Liver (tissue), 9 donors: ENCODE results near the gene TSGA10. TPM values are rescaled to one million over a fixed set of nuclear protein-coding genes. Genes with fewer than 3 reads are reported as not detected.

ENCODE experiments used
- DNase-seq: peaks from one replicate; pipeline ENCODE4 v3.0.0-alpha.2; 2017; ENCODE audit warnings: low spot score
- H3K27ac ChIP-seq, 2 donors: one replicate each; pipeline ENCODE4 v1.7.0; 2013; ENCODE audit warnings: inconsistent platforms in 2 of 2, low read length in 2 of 2, control low read depth in 1 of 2, low read depth in 1 of 2, mild to moderate bottlenecking in 1 of 2
- H3K27me3 ChIP-seq, 4 donors: one replicate each; pipeline versions ENCODE4 v1.6.1 to v1.7.0; 2013; ENCODE audit warnings: low read length in 3 of 4, inconsistent platforms in 1 of 4, mild to moderate bottlenecking in 1 of 4, moderate library complexity in 1 of 4; ENCODE audit not compliant: control insufficient read depth in 4 of 4, insufficient read depth in 4 of 4
- H3K36me3 ChIP-seq, 4 donors: one replicate each; pipeline versions ENCODE4 v1.6.1 to v1.7.0; 2013; ENCODE audit warnings: low read length in 3 of 4, mild to moderate bottlenecking in 3 of 4, low read depth in 1 of 4, moderate library complexity in 1 of 4; ENCODE audit not compliant: control insufficient read depth in 4 of 4, insufficient read depth in 3 of 4
- H3K4me1 ChIP-seq, 4 donors: one replicate each; pipeline versions ENCODE4 v1.6.1 to v1.7.0; 2013; ENCODE audit warnings: low read length in 3 of 4, mild to moderate bottlenecking in 3 of 4, moderate library complexity in 1 of 4; ENCODE audit not compliant: control insufficient read depth in 4 of 4, insufficient read depth in 4 of 4
- H3K4me3 ChIP-seq, 3 donors: one replicate each; pipeline versions ENCODE4 v1.6.1 to v1.7.0; 2013; ENCODE audit warnings: low read length in 3 of 3, control low read depth in 1 of 3, low read depth in 1 of 3, mild to moderate bottlenecking in 1 of 3
- H3K9ac ChIP-seq, 2 donors: one replicate each; pipeline ENCODE4 v1.7.0; 2013; ENCODE audit warnings: low read length in 2 of 2, mild to moderate bottlenecking in 2 of 2, moderate library complexity in 2 of 2, control low read depth in 1 of 2, low read depth in 1 of 2
- H3K9me3 ChIP-seq, 4 donors: one replicate each; pipeline versions ENCODE4 v1.6.1 to v1.7.0; 2013; ENCODE audit warnings: low read length in 3 of 4; ENCODE audit not compliant: control insufficient read depth in 4 of 4
- ATF3 ChIP-seq: IDR thresholded peaks from 2 replicates; pipeline ENCODE4 v1.6.1; 2016; ENCODE audit warnings: antibody characterized with exemption
- CTCF ChIP-seq: fragments of 150-350 bp; IDR thresholded peaks from 2 replicates; pipeline ENCODE4 v1.5.1; 2017; ENCODE audit warnings: improper control_type of control experiment, low read depth, low read length; ENCODE audit not compliant: missing input control
- EGR1 ChIP-seq, 2 donors: IDR thresholded peaks; 2 replicates each; pipeline ENCODE4 v1.6.1; 2016 to 2018; ENCODE audit warnings: antibody characterized with exemption in 2 of 2, low read depth in 2 of 2
- FOXA1 ChIP-seq: IDR thresholded peaks from 2 replicates; pipeline ENCODE4 v1.6.1; 2016; ENCODE audit warnings: antibody characterized with exemption
- FOXA2 ChIP-seq: IDR thresholded peaks from 2 replicates; pipeline ENCODE4 v1.6.1; 2016; ENCODE audit warnings: antibody characterized with exemption
- GABPA ChIP-seq, 2 donors: IDR thresholded peaks in 1 of 2; conservative IDR thresholded peaks in 1 of 2; 2 replicates each; pipeline ENCODE4 v1.6.1; 2016; ENCODE audit warnings: antibody characterized with exemption in 2 of 2, mild to moderate bottlenecking in 1 of 2, moderate library complexity in 1 of 2
- HNF4A ChIP-seq, 2 donors: conservative IDR thresholded peaks; 2 replicates each; pipeline ENCODE4 v1.6.1; 2016; ENCODE audit warnings: antibody characterized with exemption in 2 of 2, mild to moderate bottlenecking in 2 of 2
- HNF4G ChIP-seq: IDR thresholded peaks from 2 replicates; pipeline ENCODE4 v1.6.1; 2016; ENCODE audit warnings: antibody characterized with exemption
- JUND ChIP-seq, 2 donors: IDR thresholded peaks; 2 replicates each; pipeline ENCODE4 v1.6.1; 2016; ENCODE audit warnings: antibody characterized with exemption in 2 of 2
- MAX ChIP-seq: IDR thresholded peaks from 2 replicates; pipeline ENCODE4 v1.6.1; 2016; ENCODE audit warnings: antibody characterized with exemption
- NR2F2 ChIP-seq: IDR thresholded peaks from 2 replicates; pipeline ENCODE4 v1.6.1; 2016; ENCODE audit warnings: antibody characterized with exemption
- RAD21 ChIP-seq, 2 donors: IDR thresholded peaks; 2 replicates each; pipeline ENCODE4 v1.6.1; 2016; ENCODE audit warnings: antibody characterized with exemption in 2 of 2, mild to moderate bottlenecking in 2 of 2
- REST ChIP-seq: IDR thresholded peaks from 2 replicates; pipeline ENCODE4 v1.6.1; 2016; ENCODE audit warnings: antibody characterized with exemption, mild to moderate bottlenecking
- RXRA ChIP-seq, 2 donors: IDR thresholded peaks; 2 replicates each; pipeline ENCODE4 v1.6.1; 2017 to 2018; ENCODE audit warnings: antibody characterized with exemption in 2 of 2, mild to moderate bottlenecking in 1 of 2
- SP1 ChIP-seq: IDR thresholded peaks from 2 replicates; pipeline ENCODE4 v1.6.1; 2018; ENCODE audit warnings: antibody characterized with exemption, mild to moderate bottlenecking
- TAF1 ChIP-seq: conservative IDR thresholded peaks from 2 replicates; pipeline ENCODE4 v1.6.1; 2016; ENCODE audit warnings: antibody characterized with exemption, mild to moderate bottlenecking
- YY1 ChIP-seq: IDR thresholded peaks from 2 replicates; pipeline ENCODE4 v1.6.1; 2016; ENCODE audit warnings: antibody characterized with exemption, mild to moderate bottlenecking
- ZBTB33 ChIP-seq: IDR thresholded peaks from 2 replicates; pipeline ENCODE4 v1.6.1; 2016; ENCODE audit warnings: antibody characterized with exemption
- WGBS: extraction: QIAGEN DNeasy Blood & Tissue Kit; methylation state at CpG from one replicate; pipeline ENCODE4 v1.1.7; 2013; 5-methylcytosine and 5-hydroxymethylcytosine counted together
- polyA plus RNA-seq, 2 donors: library from polyadenylated mRNA; stranded (reverse) in 1 of 2; unstranded in 1 of 2; fragments of 200-250 nt in 1 of 2; fragments of >200 nt in 1 of 2; fragmentation: Nextera tagmentation in 1 of 2; extraction: Ambion mirVana in 1 of 2; gene quantifications; one replicate each; pipeline versions ENCODE4 v1.2.1 to v1.2.3, GENCODE V29; 2013 to 2015
- total RNA-seq, 2 donors: library from RNA; depleted of rRNA; stranded (reverse); fragments of >200 nt; gene quantifications; one replicate each; pipeline ENCODE4 v1.2.3, GENCODE V29; 2014
- donor health status: healthy.
- donor health status: healthy.
- donor health status: healthy.
- donor health status: healthy.
- donor health status: healthy.

The TSGA10 gene
- total and polyA plus RNA-seq, 4 donors = 0.93 to 4.4 (median 3.8) TPM

GRCh38 chr2:98948956-98949739, 205.6 kb downstream of the TSGA10 start:
- Histone ChIP-seq H3K9ac (no peak overlapping the region), H3K36me3 (no peaks in the 10 kb centered on the region), H3K4me1 (peaks cover 0 to 1% (median 0%) of the 10 kb centered on the region in 4 donors), H3K27me3 (no peaks in the 10 kb centered on the region), H3K4me3 (no peak overlapping the region), H3K9me3 (no peaks in the 10 kb centered on the region), H3K27ac (no peak overlapping the region)
- TF ChIP-seq NR2F2 (no peak), CTCF (no peak), RAD21 (IDR thresholded peaks at IDR 0.05) (no peak), YY1 (no peak), REST (no peak), ATF3 (no peak), JUND (IDR thresholded peaks at IDR 0.05) (no peak), EGR1 (IDR thresholded peaks at IDR 0.05; ENCODE audit: low read depth in 2 of 2) (no peak), FOXA2 (no peak), HNF4A (conservative IDR thresholded peaks at IDR 0.05) (no peak), HNF4G (no peak), TAF1 (no peak), FOXA1 (no peak), RXRA (IDR thresholded peaks at IDR 0.05) (no peak), GABPA (IDR thresholded peaks at IDR 0.05 in 1 of 2, conservative IDR thresholded peaks at IDR 0.05 in 1 of 2) (no peak), MAX (no peak), SP1 (no peak), ZBTB33 (no peak)
- no peak for DNase-seq
- WGBS = 73% methylated on average over 5 of the region's 5 CpGs
